GM19043 (cell line): ENCODE measurements around the gene CYP2J2.
"Not testable (repeated sequence)": the region's sequence is repeated elsewhere in the genome, so short reads cannot be mapped to it uniquely, and the experiment has no call there.

Experiments used
- ATAC-seq: cut with Tn5 transposase; IDR thresholded peaks from one replicate; pipeline ENCODE4 v1.9.1; 2021; ENCODE audit warnings: low read depth; ENCODE audit not compliant: unreplicated experiment

CYP2J2 gene

GRCh38 chr1:59926381-59927123 lies at the start of gene CYP2J2:
TSS of gene CYP2J2 (minus strand) at chr1:59926773. CDS start at chr1:59926746, 27 bp downstream.
- peak; percentile 86 for ATAC-seq

GRCh38 chr1:59973719-59974118 lies 47.1 kb upstream of the CYP2J2 start:
- no peak for ATAC-seq

- no peak for ATAC-seq
Observed at GRCh38 chr1:59972216-59972927, 45.8 kb upstream of the CYP2J2 start.

GRCh38 chr1:59971464-59971911 lies 44.9 kb upstream of the CYP2J2 start:
- ATAC-seq = peak; percentile 74

GRCh38 chr1:59969542-59970175 lies 43.1 kb upstream of the CYP2J2 start:
- not testable (repeated sequence) for ATAC-seq

- not testable (repeated sequence) for ATAC-seq
Observed at GRCh38 chr1:59968746-59969145, 42.2 kb upstream of the CYP2J2 start.

GRCh38 chr1:59967780-59968179 lies 41.2 kb upstream of the CYP2J2 start:
- no peak for ATAC-seq

- ATAC-seq = no peak
Observed at GRCh38 chr1:59967141-59967697, 40.6 kb upstream of the CYP2J2 start.

- ATAC-seq = no peak
Observed at GRCh38 chr1:59952065-59952464, 25.5 kb upstream of the CYP2J2 start.

GRCh38 chr1:59949648-59950047 lies 23.1 kb upstream of the CYP2J2 start:
- ATAC-seq = no peak

- ATAC-seq = no peak
Observed at GRCh38 chr1:59948990-59949389, 22.4 kb upstream of the CYP2J2 start.

GRCh38 chr1:59947047-59947938 lies 20.7 kb upstream of the CYP2J2 start:
- ATAC-seq = peak; percentile 95

GRCh38 chr1:59945790-59946189 lies 19.2 kb upstream of the CYP2J2 start:
- ATAC-seq = no peak

GRCh38 chr1:59939393-59939792 lies 12.8 kb upstream of the CYP2J2 start:
- no peak for ATAC-seq

GRCh38 chr1:59937636-59938210 lies 11.2 kb upstream of the CYP2J2 start:
- no peak for ATAC-seq

- ATAC-seq = no peak
Observed at GRCh38 chr1:59936358-59936821, 9.8 kb upstream of the CYP2J2 start.

GRCh38 chr1:59928996-59929395 lies 2.4 kb upstream of the CYP2J2 start:
- ATAC-seq = no peak

GRCh38 chr1:59927213-59927612 lies 640 bp upstream of the CYP2J2 start:
- ATAC-seq = no peak

- no peak for ATAC-seq
Observed at GRCh38 chr1:59924653-59925052, 1.9 kb downstream of the CYP2J2 start.
